OCI-LY3 (cell line): Measurements from ENCODE around the gene AIF1L.
A peak's percentile ranks its signal among the peaks of the same experiment; 100 is the strongest.

ENCODE experiments used
- H2AFZ ChIP-seq: fragments of 200-600, 300-600 bp; shearing (Covaris generic); 2 replicates; pipeline ENCODE4 v1.6.0; 2014; ENCODE audit warnings: antibody characterized with exemption, low read depth, low read length
- H3K27ac ChIP-seq: fragments of 200-600, 300-600 bp; sonication (generic); 2 replicates; pipeline ENCODE4 v1.5.1; 2014; ENCODE audit warnings: mild to moderate bottlenecking, low read length, moderate library complexity, mixed read lengths
- H3K27me3 ChIP-seq: fragments of 200-600, 300-600 bp; sonication (generic); 2 replicates; pipeline ENCODE4 v1.6.1; 2014; ENCODE audit warnings: low read depth, low read length, mixed read lengths
- H3K36me3 ChIP-seq: fragments of 200-600, 300-600 bp; sonication (generic); replicated peaks from 2 replicates; pipeline ENCODE3; 2014; ENCODE audit warnings: low read depth, low read length, mixed read lengths
- H3K4me1 ChIP-seq: fragments of 300-600, 200-600 bp; sonication (generic); 2 replicates; pipeline ENCODE4 v1.6.1; 2014; ENCODE audit warnings: low read length, mixed read lengths
- H3K4me2 ChIP-seq: fragments of 200-600, 300-600 bp; sonication (generic); 2 replicates; pipeline ENCODE4 v1.6.1; 2014; ENCODE audit warnings: low read length, mixed read lengths
- H3K4me3 ChIP-seq: fragments of 300-600, 200-600 bp; sonication (generic); 2 replicates; pipeline ENCODE4 v1.5.1; 2014; ENCODE audit warnings: antibody characterized with exemption, mild to moderate bottlenecking, low read length, moderate library complexity
- H3K79me2 ChIP-seq: fragments of 300-600, 200-600 bp; shearing (Covaris generic); 2 replicates; pipeline ENCODE4 v1.6.1; 2014; ENCODE audit warnings: mild to moderate bottlenecking, low read length, mixed read lengths
- H3K9ac ChIP-seq: fragments of 300-600, 200-600 bp; shearing (Covaris generic); 2 replicates; pipeline ENCODE4 v1.6.0; 2014; ENCODE audit warnings: mild to moderate bottlenecking, low read length, moderate library complexity
- H3K9me3 ChIP-seq: fragments of 200-600, 300-600 bp; shearing (Covaris generic); 2 replicates; pipeline ENCODE4 v1.6.1; 2014; ENCODE audit warnings: low read length, mixed read lengths; ENCODE audit not compliant: insufficient read depth
- H4K20me1 ChIP-seq: fragments of 200-600, 300-600 bp; sonication (generic); 2 replicates; pipeline ENCODE4 v1.6.1; 2016; ENCODE audit warnings: low read length, mixed read lengths; ENCODE audit not compliant: insufficient read depth
- CTCF ChIP-seq: fragments of 200-600, 300-600 bp; sonication (generic); IDR thresholded peaks from 2 replicates; pipeline ENCODE4 v1.5.1; 2014; ENCODE audit warnings: antibody characterized with exemption, low read length, low read depth
- EZH2phosphoT487 ChIP-seq: fragments of 200-600 bp; shearing (Covaris generic); IDR thresholded peaks from 2 replicates; pipeline ENCODE4 v1.6.1; 2018; ENCODE audit warnings: antibody characterized with exemption, mixed run types, low read depth

AIF1L gene

DNA sequence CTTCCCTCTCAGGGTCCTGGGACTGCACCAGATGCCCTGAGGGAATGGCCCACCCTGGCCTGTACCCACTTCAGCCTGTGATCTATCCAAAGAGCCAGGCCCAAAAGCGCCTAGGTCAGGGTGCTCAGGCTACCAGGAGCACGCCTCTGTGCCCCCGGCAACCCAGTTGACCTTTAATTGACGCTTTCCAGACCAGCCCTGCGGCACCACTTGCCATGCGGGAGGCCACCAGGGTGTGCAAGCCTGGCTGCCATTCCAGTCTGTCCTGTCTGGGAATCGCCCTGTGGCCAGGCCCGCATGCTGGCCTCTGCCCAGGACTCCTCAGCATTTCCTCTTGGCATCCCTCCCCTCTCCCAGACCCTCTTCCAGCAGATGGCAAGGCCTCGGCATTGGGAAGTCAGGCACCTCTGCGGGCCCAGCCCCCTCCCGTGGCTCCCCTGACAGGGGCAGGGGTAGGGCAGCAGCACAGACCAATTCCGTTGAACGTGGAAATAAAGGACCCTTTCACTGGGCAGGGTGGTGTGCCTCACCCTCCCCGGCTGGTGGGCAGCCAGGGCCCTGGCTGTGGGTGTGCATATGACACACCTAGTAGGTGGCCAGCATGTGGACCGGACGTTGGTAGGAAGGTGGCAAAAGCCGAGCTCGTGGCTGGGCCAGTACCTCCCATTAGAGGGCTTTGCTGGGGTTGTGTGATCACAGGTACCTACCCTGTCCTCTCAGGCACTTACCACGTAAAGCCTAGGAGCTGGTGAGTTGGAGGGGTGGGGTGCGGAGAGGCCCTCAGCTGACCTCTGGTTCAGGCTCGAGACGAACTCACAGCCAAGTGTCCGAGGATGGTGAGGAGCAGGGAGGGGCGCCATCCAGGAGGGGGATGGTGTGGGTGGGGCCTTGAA is 3.5 kb upstream of the AIF1L start:
- H3K27me3 ChIP-seq, result peaks cover 12% of the 10 kb centered on the region; the same call in 1 of the 2 replicates
- no peak overlapping the region for H3K27ac ChIP-seq
- H3K4me3 ChIP-seq, result no peak overlapping the region
- no peak overlapping the region for H3K9ac ChIP-seq
- H3K9me3 ChIP-seq, result no peaks in the 10 kb centered on the region
- no peak overlapping the region for H3K4me2 ChIP-seq
- no peaks in the 10 kb centered on the region for H3K4me1 ChIP-seq
- H3K79me2 ChIP-seq, result no peaks in the 10 kb centered on the region
- TF ChIP-seq CTCF, result no peak
- no peak for TF ChIP-seq EZH2phosphoT487
- no peaks in the 10 kb centered on the region for H4K20me1 ChIP-seq
- no peaks in the 10 kb centered on the region for H3K36me3 ChIP-seq
- H2AFZ ChIP-seq, result no peak overlapping the region

DNA sequence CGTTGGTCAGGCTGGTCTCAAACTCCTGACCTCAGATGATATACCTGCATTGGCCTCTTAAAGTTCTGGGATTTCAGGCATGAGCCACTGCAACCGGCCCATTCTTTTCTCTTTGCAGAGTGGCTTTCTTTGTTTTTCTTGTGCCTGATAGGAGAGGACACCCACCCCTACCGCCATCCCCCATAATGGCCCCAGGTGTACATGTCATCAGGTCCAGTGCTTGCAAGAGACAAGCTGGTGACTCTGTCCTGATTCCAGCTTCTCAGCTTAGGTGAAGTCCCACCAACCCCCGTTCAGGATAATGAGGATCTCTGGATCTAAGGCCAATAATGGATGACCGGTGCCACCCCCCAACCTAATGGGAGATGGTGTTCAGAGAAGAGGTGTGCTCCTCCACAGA is 2.3 kb upstream of the AIF1L start:
- Histone ChIP-seq H3K27me3 (peaks cover 12% of the 10 kb centered on the region; the same call in 1 of the 2 replicates), H3K79me2 (no peaks in the 10 kb centered on the region), H3K4me2 (no peak overlapping the region)

DNA sequence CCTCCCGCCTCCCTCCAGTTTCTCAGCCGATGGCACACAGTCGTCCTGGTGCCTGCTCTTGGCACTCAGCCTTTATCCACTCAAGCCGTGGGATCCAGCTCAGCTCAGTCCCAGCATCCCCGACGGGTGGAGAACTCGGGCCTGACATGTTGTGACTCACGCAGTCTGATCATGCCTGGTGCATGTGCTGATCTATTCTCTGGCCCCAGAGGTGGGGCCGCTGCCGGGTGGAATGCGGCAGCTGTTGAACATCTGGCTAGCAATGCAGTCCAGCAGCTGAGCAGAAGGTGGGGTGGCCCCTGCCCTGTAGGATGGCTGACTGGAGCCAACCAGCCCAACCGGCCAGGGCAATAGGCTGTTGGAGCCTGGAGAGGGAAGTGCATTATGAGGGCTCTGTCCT is 1.7 kb upstream of the AIF1L start:
- no peaks in the 10 kb centered on the region for H3K36me3 ChIP-seq
- H2AFZ ChIP-seq, result no peak overlapping the region
- no peak overlapping the region for H3K27ac ChIP-seq
- no peaks in the 10 kb centered on the region for H3K9me3 ChIP-seq
- TF ChIP-seq EZH2phosphoT487 (no peak), CTCF (no peak)
- H3K4me3 ChIP-seq, result no peak overlapping the region
- H3K27me3 ChIP-seq, result peaks cover 12% of the 10 kb centered on the region; the same call in 1 of the 2 replicates
- H3K4me2 ChIP-seq, result no peak overlapping the region
- H3K79me2 ChIP-seq, result no peaks in the 10 kb centered on the region
- no peaks in the 10 kb centered on the region for H4K20me1 ChIP-seq
- H3K4me1 ChIP-seq, result no peaks in the 10 kb centered on the region
- no peak overlapping the region for H3K9ac ChIP-seq

More for the DNA sequence above, 2.3 kb upstream of the AIF1L start:
- H3K27ac ChIP-seq, result no peak overlapping the region
- H3K9me3 ChIP-seq, result no peaks in the 10 kb centered on the region
- no peak overlapping the region for H3K9ac ChIP-seq
- TF ChIP-seq EZH2phosphoT487, result no peak
- no peak for TF ChIP-seq CTCF
- no peak overlapping the region for H3K4me3 ChIP-seq
- H4K20me1 ChIP-seq, result no peaks in the 10 kb centered on the region
- no peak overlapping the region for H2AFZ ChIP-seq
- H3K36me3 ChIP-seq, result no peaks in the 10 kb centered on the region
- no peaks in the 10 kb centered on the region for H3K4me1 ChIP-seq

- peaks cover 12% of the 10 kb centered on the region; the same call in 1 of the 2 replicates for H3K27me3 ChIP-seq
- H3K9ac ChIP-seq, result no peak overlapping the region
- TF ChIP-seq EZH2phosphoT487 (no peak), CTCF (no peak)
- no peak overlapping the region for H2AFZ ChIP-seq
- H4K20me1 ChIP-seq, result no peaks in the 10 kb centered on the region
- no peak overlapping the region for H3K27ac ChIP-seq
- no peaks in the 10 kb centered on the region for H3K9me3 ChIP-seq
- 0 out of 2 replicates have a peak, but pooled peaks cover 3% of the 10 kb centered on the region for H3K4me1 ChIP-seq
- H3K36me3 ChIP-seq, result no peaks in the 10 kb centered on the region
- H3K4me3 ChIP-seq, result peak overlapping the region; percentile 68
- H3K4me2 ChIP-seq, result peak overlapping the region; percentile 55
- no peaks in the 10 kb centered on the region for H3K79me2 ChIP-seq
These were observed 564 bp upstream of the AIF1L start for GRCh38 chr9:131095666-131096268.
